ENCODE measurements around the gene KAT8.
A peak's percentile ranks its signal among the peaks of the same experiment; 100 is the strongest.

Gene KAT8

DNA sequence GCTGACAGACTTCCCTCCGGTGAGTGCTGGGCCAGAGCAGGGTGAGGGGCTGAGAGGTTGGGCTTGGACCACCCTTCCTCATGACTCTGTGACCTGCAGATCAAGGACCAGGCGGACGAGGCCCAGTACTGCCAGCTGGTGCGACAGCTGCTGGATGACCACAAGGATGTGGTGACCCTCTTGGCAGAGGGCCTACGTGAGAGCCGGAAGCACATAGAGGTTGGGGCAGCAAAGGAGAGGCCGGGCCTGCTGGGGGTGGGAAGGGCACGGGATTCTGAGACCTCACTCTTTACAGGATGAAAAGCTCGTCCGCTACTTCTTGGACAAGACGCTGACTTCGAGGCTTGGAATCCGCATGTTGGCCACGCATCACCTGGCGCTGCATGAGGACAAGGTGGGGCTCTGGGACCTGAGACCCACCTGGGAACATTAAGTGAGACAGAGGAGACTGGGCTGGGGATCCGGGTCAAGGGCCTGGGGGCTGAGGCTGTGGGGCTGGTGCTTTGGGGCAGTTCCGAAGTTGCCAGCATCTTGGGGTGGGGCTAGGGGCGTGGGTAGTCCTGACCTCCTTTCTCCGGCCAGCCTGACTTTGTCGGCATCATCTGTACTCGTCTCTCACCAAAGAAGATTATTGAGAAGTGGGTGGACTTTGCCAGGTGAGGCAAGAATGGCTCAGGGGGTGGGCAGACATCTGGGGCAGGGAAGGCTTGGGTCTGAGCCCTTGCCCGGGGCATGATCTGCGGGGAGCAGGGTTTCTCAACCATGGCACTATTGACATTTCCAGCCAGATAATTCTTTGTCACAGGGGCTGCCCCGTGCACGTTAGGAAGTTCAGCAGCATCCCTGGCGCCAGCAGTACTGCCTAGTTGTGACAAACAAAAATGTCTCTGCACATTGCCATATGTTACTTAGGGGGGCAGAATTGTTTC, 7.1 kb upstream of the KAT8 start:
- H3K36me3 ChIP-seq (ENCODE audit: control insufficient read depth, insufficient read depth, low read length, severe bottlenecking): peaks cover 38% of the 10 kb centered on the region

DNA sequence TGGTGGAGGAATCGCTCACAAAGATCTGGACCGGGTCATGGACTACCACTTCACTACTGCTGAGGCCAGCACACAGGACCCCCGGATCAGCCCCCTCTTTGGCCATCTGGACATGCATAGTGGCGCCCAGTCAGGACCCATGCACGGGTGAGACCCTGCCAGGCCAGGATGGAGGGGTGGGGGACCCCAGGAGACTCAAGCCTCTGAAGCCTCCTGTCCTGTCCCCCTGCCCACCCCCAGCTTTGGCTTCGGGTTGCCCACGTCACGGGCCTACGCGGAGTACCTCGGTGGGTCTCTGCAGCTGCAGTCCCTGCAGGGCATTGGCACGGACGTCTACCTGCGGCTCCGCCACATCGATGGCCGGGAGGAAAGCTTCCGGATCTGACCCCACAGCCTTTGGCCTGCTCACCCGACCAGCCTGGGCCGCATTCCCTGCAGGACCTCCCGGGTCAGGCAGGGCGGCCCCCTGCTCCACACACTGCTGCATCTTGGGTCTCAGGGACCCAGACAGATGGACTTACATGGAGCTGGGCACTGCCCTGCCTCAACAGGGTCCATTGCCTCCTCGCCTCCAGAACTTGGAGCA, 5.5 kb upstream of the KAT8 start:
- no peaks in the 10 kb centered on the region for H3K27me3 ChIP-seq (replicated peaks; ENCODE audit: control insufficient read depth, insufficient read depth, low read length)
- no peak for DNase-seq (ENCODE audit: low read depth)
- H3K36me3 ChIP-seq (ENCODE audit: control insufficient read depth, insufficient read depth, low read length, severe bottlenecking): peaks cover 38% of the 10 kb centered on the region
- no peaks in the 10 kb centered on the region for H3K9me3 ChIP-seq (ENCODE audit: control insufficient read depth, low read length)
- no peak overlapping the region for H3K4me3 ChIP-seq (ENCODE audit: low read length)
- peaks cover 8% of the 10 kb centered on the region for H3K4me1 ChIP-seq (ENCODE audit: control insufficient read depth, insufficient read depth, low read length)
- H3K9ac ChIP-seq (ENCODE audit: low read length): no peak overlapping the region

More for the DNA sequence above, 7.1 kb upstream of the KAT8 start:
- no peak for DNase-seq (ENCODE audit: low read depth)
- Histone ChIP-seq H3K4me3 (ENCODE audit: low read length) (no peak overlapping the region), H3K27me3 (replicated peaks; ENCODE audit: control insufficient read depth, insufficient read depth, low read length) (no peaks in the 10 kb centered on the region), H3K9me3 (ENCODE audit: control insufficient read depth, low read length) (no peaks in the 10 kb centered on the region), H3K9ac (ENCODE audit: low read length) (no peak overlapping the region), H3K4me1 (ENCODE audit: control insufficient read depth, insufficient read depth, low read length) (peaks cover 8% of the 10 kb centered on the region)

DNA sequence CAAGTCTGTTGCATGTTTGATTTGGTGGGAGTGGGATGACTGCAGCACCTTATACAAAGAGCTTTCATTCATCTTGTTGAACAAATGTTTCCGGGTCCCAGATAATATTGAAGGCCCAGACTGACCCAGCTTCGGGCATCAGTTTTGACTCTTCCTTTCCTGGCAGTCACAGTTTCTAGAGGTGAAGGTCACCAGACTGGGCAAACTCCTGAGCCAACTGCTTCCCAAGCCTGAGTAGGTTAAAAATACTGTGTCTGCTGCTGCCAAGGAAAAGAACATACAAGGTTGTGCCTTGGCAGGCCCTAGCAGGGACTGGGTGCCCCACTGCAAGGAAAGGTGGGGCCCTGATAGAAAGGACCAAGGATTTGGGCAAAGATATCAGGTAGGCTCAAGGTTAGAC, 4.8 kb upstream of the KAT8 start:
- H3K4me1 ChIP-seq (ENCODE audit: control insufficient read depth, insufficient read depth, low read length): peaks cover 8% of the 10 kb centered on the region
- no peaks in the 10 kb centered on the region for H3K27me3 ChIP-seq (replicated peaks; ENCODE audit: control insufficient read depth, insufficient read depth, low read length)
- no peak for DNase-seq (ENCODE audit: low read depth)
- no peak overlapping the region for H3K9ac ChIP-seq (ENCODE audit: low read length)
- peaks cover 38% of the 10 kb centered on the region for H3K36me3 ChIP-seq (ENCODE audit: control insufficient read depth, insufficient read depth, low read length, severe bottlenecking)
- H3K4me3 ChIP-seq (ENCODE audit: low read length): no peak overlapping the region
- no peaks in the 10 kb centered on the region for H3K9me3 ChIP-seq (ENCODE audit: control insufficient read depth, low read length)

DNA sequence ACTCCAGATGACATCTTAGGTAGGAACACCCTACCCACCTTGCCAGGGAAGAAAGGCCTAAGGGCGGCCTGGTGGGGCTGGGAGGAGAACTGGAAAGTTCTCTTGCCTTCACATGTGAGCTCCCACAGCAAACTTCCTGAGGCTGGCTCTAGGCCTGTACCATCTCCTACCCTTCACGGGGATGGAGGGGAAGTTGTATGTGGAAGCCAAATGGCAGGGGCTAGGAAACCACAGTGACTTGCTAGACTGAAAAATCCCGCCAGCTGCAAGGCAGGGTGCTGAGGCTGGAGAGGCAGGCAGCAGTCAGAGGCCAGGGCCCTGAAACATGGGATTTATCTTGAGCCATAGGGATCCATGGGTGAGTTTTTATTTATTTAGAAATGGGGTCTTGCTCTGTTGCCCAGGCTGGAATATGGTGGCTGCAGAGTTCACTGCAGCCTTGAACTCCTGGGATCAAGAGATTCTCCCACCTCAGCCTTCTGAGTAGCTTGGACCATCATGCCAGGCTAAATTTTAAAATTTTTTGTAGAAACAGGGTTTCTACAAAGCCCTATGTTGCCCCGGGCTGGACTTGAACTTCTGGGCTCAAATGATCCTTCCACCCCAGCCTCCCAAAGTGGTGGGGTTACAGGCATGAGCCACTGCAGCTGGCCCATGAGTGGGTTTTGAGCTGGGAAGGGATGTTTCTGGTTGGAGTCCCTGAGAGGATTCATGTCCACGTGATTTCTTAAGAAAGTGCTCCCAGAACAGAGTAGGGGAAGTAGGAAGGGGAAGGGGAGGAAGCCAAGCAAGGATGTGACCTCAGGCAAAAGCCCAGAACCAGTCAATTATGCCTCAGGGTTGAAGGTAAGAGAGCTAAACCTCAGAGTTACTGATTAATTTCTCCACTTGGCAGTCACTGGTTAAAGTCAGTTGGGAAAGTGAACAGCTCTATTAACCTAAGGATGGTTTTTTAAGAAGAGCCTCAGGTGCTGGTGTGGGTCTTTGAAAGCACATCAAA, 4.0 kb upstream of the KAT8 start:
- Histone ChIP-seq H3K9ac (ENCODE audit: low read length) (no peak overlapping the region), H3K4me1 (ENCODE audit: control insufficient read depth, insufficient read depth, low read length) (peaks cover 13% of the 10 kb centered on the region), H3K4me3 (ENCODE audit: low read length) (no peak overlapping the region), H3K9me3 (ENCODE audit: control insufficient read depth, low read length) (no peaks in the 10 kb centered on the region), H3K36me3 (ENCODE audit: control insufficient read depth, insufficient read depth, low read length, severe bottlenecking) (peaks cover 38% of the 10 kb centered on the region), H3K27me3 (replicated peaks; ENCODE audit: control insufficient read depth, insufficient read depth, low read length) (no peaks in the 10 kb centered on the region)
- no peak for DNase-seq (ENCODE audit: low read depth)

DNA sequence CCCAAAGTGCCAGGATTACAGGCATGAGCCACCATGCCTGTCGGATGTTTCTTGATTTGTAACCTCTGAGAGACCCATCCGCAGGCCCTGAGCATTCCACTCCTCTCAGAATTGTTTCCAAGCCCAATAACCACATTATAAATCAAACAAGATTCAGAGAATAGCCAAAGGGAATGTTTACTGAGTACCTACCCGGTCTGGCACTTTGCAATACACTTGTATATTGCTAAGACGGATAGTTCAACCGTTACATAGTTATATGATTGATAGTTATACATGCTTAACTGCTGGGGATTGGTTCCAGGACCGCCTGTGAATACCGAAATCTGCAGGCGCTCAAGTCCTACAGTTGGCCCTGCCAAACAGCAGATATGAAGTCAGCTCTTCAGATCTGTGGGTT, 3.0 kb upstream of the KAT8 start:
- Histone ChIP-seq H3K27me3 (replicated peaks; ENCODE audit: control insufficient read depth, insufficient read depth, low read length) (no peaks in the 10 kb centered on the region), H3K9me3 (ENCODE audit: control insufficient read depth, low read length) (no peaks in the 10 kb centered on the region), H3K36me3 (ENCODE audit: control insufficient read depth, insufficient read depth, low read length, severe bottlenecking) (peaks cover 43% of the 10 kb centered on the region), H3K4me1 (ENCODE audit: control insufficient read depth, insufficient read depth, low read length) (peaks cover 12% of the 10 kb centered on the region), H3K4me3 (ENCODE audit: low read length) (no peak overlapping the region), H3K9ac (ENCODE audit: low read length) (no peak overlapping the region)
- no peak for DNase-seq (ENCODE audit: low read depth)

DNA sequence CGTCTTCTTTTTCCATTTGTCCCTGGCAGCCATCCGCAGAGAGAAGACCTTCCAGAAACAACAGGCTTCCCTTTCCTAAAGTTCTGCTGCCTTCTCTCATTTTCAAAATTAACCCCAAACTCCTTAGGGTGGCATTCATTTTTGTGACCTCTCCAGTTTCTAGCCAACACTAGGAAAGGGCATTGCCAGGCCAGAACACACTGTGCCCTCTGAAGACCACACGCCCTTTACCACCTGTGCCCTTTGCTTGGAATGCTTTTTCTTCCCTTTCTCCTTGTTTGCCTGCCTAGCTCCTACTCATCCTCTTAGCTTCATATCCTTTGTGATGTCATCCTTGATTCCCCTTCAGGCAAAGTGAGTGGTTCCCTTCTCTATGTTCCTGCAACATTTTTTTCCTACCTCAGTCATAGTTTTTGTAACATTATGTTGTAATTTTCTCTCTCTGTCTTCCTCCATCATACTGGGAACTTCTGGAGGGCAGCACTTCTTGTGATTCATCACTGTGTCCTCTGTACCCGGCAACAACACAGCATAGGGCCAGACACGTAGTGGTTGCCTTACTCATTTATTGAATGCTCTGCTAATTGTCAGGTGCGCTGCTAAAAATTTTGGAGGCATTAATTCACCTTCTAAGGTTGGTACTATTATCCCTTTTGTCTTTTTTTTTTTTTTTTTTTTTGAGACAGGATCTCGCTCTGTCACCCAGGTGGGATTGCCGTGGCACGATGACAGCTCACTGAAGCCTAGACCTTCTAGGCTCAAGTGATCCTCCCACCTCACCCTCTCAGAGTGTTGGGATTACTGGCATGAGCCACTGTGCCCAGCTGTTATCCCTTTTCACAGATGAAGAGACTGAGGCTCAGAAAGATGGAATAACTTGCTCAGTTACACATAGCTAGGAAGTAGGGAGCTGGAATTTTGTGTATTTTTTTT, 1.0 kb downstream of the KAT8 start:
- Histone ChIP-seq H3K9ac (ENCODE audit: low read length) (peak overlapping the region; percentile 96), H3K9me3 (ENCODE audit: control insufficient read depth, low read length) (no peaks in the 10 kb centered on the region), H3K4me1 (ENCODE audit: control insufficient read depth, insufficient read depth, low read length) (peaks cover 12% of the 10 kb centered on the region), H3K27me3 (replicated peaks; ENCODE audit: control insufficient read depth, insufficient read depth, low read length) (no peaks in the 10 kb centered on the region), H3K4me3 (ENCODE audit: low read length) (peak overlapping the region; percentile 91), H3K36me3 (ENCODE audit: control insufficient read depth, insufficient read depth, low read length, severe bottlenecking) (peaks cover 35% of the 10 kb centered on the region)
- DNase-seq (ENCODE audit: low read depth): peak; percentile 83

DNA sequence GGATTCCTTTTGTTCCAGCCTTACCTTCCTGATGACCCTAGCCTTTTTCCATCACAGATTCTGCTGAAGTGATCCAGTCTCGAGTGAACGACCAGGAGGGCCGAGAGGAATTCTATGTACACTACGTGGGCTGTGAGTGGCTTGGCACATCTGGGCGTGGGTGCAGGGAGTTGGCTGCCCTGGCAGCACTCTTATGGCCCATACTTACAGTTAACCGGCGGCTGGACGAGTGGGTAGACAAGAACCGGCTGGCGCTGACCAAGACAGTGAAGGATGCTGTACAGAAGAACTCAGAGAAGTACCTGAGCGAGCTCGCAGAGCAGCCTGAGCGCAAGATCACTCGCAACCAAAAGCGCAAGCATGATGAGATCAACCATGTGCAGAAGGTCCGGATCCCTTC, 2.7 kb downstream of the KAT8 start:
- Histone ChIP-seq H3K4me3 (ENCODE audit: low read length) (no peak overlapping the region), H3K9me3 (ENCODE audit: control insufficient read depth, low read length) (no peaks in the 10 kb centered on the region), H3K4me1 (ENCODE audit: control insufficient read depth, insufficient read depth, low read length) (peaks cover 12% of the 10 kb centered on the region), H3K36me3 (ENCODE audit: control insufficient read depth, insufficient read depth, low read length, severe bottlenecking) (peaks cover 42% of the 10 kb centered on the region), H3K27me3 (replicated peaks; ENCODE audit: control insufficient read depth, insufficient read depth, low read length) (no peaks in the 10 kb centered on the region), H3K9ac (ENCODE audit: low read length) (no peak overlapping the region)
- no peak for DNase-seq (ENCODE audit: low read depth)

DNA sequence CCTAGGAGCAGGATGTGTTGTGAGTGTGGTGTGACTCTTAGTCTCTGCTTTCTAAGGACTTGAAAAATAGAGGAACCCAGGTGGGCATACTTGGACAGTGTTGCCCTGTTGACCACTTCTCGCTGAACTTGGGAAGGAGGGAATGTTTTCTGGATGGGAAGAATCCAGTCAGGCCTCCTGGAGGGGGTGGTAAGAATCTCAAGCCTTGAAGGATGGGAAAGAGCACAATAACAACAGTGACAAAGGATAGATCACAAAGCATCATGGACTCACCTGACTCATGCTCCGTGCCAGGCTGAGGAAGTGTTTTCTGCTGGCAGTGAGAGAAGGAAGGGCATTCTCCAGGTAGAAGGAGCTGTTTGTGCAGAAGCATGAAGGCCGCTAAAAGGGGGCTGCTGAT, 8.4 kb downstream of the KAT8 start:
- DNase-seq (ENCODE audit: low read depth): no peak
- no peaks in the 10 kb centered on the region for H3K27me3 ChIP-seq (replicated peaks; ENCODE audit: control insufficient read depth, insufficient read depth, low read length)
- no peak overlapping the region for H3K4me3 ChIP-seq (ENCODE audit: low read length)
- H3K36me3 ChIP-seq (ENCODE audit: control insufficient read depth, insufficient read depth, low read length, severe bottlenecking): peaks cover 47% of the 10 kb centered on the region
- no peak overlapping the region for H3K9ac ChIP-seq (ENCODE audit: low read length)
- no peaks in the 10 kb centered on the region for H3K9me3 ChIP-seq (ENCODE audit: control insufficient read depth, low read length)
- peaks cover 4% of the 10 kb centered on the region for H3K4me1 ChIP-seq (ENCODE audit: control insufficient read depth, insufficient read depth, low read length)

DNA sequence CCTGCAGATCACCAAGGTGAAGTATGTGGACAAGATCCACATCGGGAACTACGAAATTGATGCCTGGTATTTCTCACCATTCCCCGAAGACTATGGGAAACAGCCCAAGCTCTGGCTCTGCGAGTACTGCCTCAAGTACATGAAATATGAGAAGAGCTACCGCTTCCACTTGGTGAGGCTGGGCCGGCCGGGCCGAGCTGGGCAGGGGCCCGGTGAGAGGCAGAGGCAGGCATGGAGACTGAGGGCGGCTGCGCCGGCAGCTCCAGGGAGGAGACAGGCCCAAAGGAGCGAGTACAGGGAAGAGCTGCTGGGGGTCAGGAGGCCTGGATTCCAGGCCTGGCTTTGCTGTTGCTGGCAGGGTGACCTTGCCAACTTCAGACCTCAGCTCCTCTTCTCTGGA, 9.7 kb downstream of the KAT8 start:
- DNase-seq (ENCODE audit: low read depth): no peak
- Histone ChIP-seq H3K27me3 (replicated peaks; ENCODE audit: control insufficient read depth, insufficient read depth, low read length) (no peaks in the 10 kb centered on the region), H3K36me3 (ENCODE audit: control insufficient read depth, insufficient read depth, low read length, severe bottlenecking) (peaks cover 46% of the 10 kb centered on the region), H3K9me3 (ENCODE audit: control insufficient read depth, low read length) (no peaks in the 10 kb centered on the region), H3K9ac (ENCODE audit: low read length) (no peak overlapping the region), H3K4me1 (ENCODE audit: control insufficient read depth, insufficient read depth, low read length) (peaks cover 4% of the 10 kb centered on the region), H3K4me3 (ENCODE audit: low read length) (no peak overlapping the region)

DNA sequence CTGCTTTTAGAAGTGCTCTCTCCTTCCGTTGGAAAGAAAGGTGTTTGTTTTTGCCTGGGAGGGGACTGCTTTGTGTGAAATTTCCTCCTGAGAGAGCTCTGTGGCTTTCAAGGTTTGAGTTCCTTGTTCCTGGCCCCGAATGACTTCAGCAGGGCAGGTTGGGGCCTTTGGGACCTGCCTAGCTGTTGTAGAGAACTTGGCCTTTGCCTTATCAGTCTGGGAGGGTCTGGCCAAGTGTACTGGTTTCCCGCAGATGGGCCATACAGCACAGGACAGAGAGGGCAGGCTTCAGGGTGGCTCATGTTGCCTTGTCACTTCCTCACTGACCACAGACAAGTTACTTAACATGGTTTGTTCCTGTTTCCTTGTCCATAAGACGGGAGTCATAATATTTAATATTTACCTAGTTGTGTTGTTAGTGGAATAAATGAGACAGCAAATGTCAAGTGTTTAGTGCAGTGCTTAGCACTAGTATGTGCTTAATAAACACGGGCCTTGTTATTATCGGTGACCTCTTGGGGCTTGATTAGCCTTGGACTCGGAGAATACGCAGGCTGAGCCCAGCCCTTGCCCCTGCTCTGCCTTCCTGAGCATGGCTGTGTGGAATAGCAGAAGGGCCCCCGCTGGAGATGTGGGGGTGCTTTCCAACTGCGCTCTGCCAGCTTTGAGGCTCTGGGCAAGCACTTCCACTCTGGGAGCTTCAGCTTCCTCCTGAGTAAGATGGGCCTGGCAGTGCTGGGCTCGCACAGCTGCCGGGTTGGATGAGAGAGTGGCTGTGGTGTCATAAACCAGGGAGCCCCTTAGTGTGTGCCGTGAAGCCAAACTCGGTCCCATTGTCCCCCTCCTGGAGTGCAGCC, 11.5 kb downstream of the KAT8 start:
- Histone ChIP-seq H3K27me3 (replicated peaks; ENCODE audit: control insufficient read depth, insufficient read depth, low read length) (no peaks in the 10 kb centered on the region), H3K4me1 (ENCODE audit: control insufficient read depth, insufficient read depth, low read length) (peaks cover 4% of the 10 kb centered on the region), H3K4me3 (ENCODE audit: low read length) (no peak overlapping the region), H3K9me3 (ENCODE audit: control insufficient read depth, low read length) (no peaks in the 10 kb centered on the region), H3K36me3 (ENCODE audit: control insufficient read depth, insufficient read depth, low read length, severe bottlenecking) (peaks cover 40% of the 10 kb centered on the region), H3K9ac (ENCODE audit: low read length) (no peak overlapping the region)
- no peak for DNase-seq (ENCODE audit: low read depth)
